Thoracic aorta (tissue), 2 donors: ENCODE data around the gene SNU13. TPM values are rescaled to one million over a fixed set of nuclear protein-coding genes. Genes with fewer than 3 reads are reported as not detected.

Experiments used
- ATAC-seq: fragments of 150-250 bp; one replicate; pipeline ENCODE4 v1.8.0; 2017; ENCODE audit warnings: low read depth; ENCODE audit not compliant: insufficient number of reproducible peaks, low FRiP score
- DNase-seq: peaks from one replicate; pipeline ENCODE4 v3.0.0-alpha.2; 2020; ENCODE audit warnings: low spot score
- H3K27ac ChIP-seq, 2 donors: fragments of 200-600 bp; sonication (generic); 1 replicate in 1 of 2; 2 replicates in 1 of 2; pipeline ENCODE4 v1.5.1; 2016; ENCODE audit warnings: mild to moderate bottlenecking in 2 of 2, moderate library complexity in 2 of 2
- H3K27me3 ChIP-seq: fragments of 200-600 bp; sonication (generic); replicated peaks from 2 replicates; pipeline ENCODE4 v1.6.0; 2016; ENCODE audit warnings: mild to moderate bottlenecking; ENCODE audit not compliant: insufficient read depth
- H3K36me3 ChIP-seq: fragments of 200-600 bp; sonication (generic); one replicate; pipeline ENCODE4 v1.5.1; 2016
- H3K4me1 ChIP-seq, 2 donors: fragments of 200-600 bp; sonication (generic); 1 replicate in 1 of 2; 2 replicates in 1 of 2; pipeline versions ENCODE4 v1.5.1 to v1.6.0; 2016; ENCODE audit warnings: low read depth in 2 of 2, mild to moderate bottlenecking in 1 of 2; ENCODE audit not compliant: control insufficient read depth in 1 of 2
- H3K4me3 ChIP-seq: fragments of 200-600 bp; sonication (generic); 2 replicates; pipeline ENCODE4 v1.5.1; 2016; ENCODE audit warnings: mild to moderate bottlenecking
- H3K9me3 ChIP-seq: fragments of 200-600 bp; sonication (generic); 2 replicates; pipeline ENCODE4 v1.5.1; 2016
- total RNA-seq, 2 donors: library from RNA; depleted of rRNA; stranded (reverse); fragments of >200 nt; gene quantifications; one replicate each; pipeline versions ENCODE4 v1.1.0 to v1.2.3, GENCODE V29; 2016
- TF ChIP-seq, protein P1 (sequence below): fragments of 200-600 bp; sonication (generic); IDR thresholded peaks from one replicate; pipeline ENCODE4 v1.5.1; 2019; ENCODE audit warnings: antibody characterized with exemption

SNU13 gene
- total RNA-seq, 2 donors from 2014 or later: 92.9 to 95.7 TPM

- TF ChIP-seq, protein P1, sequence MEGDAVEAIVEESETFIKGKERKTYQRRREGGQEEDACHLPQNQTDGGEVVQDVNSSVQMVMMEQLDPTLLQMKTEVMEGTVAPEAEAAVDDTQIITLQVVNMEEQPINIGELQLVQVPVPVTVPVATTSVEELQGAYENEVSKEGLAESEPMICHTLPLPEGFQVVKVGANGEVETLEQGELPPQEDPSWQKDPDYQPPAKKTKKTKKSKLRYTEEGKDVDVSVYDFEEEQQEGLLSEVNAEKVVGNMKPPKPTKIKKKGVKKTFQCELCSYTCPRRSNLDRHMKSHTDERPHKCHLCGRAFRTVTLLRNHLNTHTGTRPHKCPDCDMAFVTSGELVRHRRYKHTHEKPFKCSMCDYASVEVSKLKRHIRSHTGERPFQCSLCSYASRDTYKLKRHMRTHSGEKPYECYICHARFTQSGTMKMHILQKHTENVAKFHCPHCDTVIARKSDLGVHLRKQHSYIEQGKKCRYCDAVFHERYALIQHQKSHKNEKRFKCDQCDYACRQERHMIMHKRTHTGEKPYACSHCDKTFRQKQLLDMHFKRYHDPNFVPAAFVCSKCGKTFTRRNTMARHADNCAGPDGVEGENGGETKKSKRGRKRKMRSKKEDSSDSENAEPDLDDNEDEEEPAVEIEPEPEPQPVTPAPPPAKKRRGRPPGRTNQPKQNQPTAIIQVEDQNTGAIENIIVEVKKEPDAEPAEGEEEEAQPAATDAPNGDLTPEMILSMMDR: no peak
- DNase-seq: no peak
These were observed 6.4 kb downstream of the SNU13 start for GRCh38 chr22:41682033-41682807.

DNA sequence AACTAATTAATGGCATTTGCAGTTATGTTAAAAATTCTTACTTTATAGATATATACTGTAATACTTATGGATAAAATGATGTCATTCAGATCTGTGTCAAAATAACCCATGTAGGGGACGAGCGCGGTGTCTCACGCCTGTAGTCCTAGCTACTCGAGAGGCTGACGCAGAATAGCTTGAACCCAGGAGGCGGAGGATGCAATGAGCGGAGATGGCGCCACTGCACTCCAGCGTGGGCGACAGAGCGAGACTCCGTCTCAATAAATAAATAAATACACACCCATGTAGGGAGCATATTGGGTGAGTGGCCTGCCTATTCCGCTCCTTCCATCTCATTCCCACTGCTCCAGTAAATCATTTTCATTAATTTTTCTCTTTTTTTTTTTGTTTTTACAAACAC, 7.1 kb downstream of the SNU13 start:
- Histone ChIP-seq H3K9me3 (no peaks in the 10 kb centered on the region), H3K4me3 (peak overlapping the region; percentile 83), H3K27ac (peak overlapping the region in 1 of 2 donors; percentile 84), H3K36me3 (peaks cover 18% of the 10 kb centered on the region), H3K4me1 (peaks cover 0 to 4% of the 10 kb centered on the region in 2 donors), H3K27me3 (no peaks in the 10 kb centered on the region)
- no peak for ATAC-seq
- TF ChIP-seq, protein P1: no peak
- DNase-seq: no peak

More at GRCh38 chr22:41682033-41682807, 6.4 kb downstream of the SNU13 start:
- Histone ChIP-seq H3K9me3 (no peaks in the 10 kb centered on the region), H3K4me1 (peaks cover 3 to 9% of the 10 kb centered on the region in 2 donors), H3K4me3 (peak overlapping the region; percentile 83), H3K36me3 (peaks cover 18% of the 10 kb centered on the region), H3K27me3 (no peaks in the 10 kb centered on the region), H3K27ac (peak overlapping the region; percentile 84)
- ATAC-seq: peak; percentile 58

DNA sequence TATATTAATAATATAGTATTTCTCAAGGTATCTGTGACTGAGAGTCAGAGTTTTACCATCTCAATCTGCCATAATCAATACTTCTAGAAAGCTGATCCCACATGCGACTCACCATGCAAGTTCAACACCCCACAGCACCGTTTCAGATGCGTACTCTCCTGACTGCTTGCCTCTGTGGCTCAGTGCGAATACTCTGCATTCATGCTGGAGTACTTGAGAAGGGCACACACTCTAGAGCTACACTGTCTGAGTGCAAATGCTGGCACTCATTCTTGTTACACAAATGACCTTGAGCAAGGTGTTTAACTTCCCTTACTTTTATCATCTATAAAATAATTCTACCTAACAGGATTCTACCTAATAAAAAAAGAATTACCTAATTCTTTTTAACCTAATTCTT, 12.5 kb downstream of the SNU13 start:
- no peaks in the 10 kb centered on the region for H3K27me3 ChIP-seq
- ATAC-seq (no peak), DNase-seq (no peak)
- TF ChIP-seq, protein P1: no peak
- no peak overlapping the region for H3K4me3 ChIP-seq
- H3K9me3 ChIP-seq: no peaks in the 10 kb centered on the region
- peaks cover 28% of the 10 kb centered on the region for H3K36me3 ChIP-seq
- no peaks in the 10 kb centered on the region for H3K4me1 ChIP-seq
- H3K27ac ChIP-seq: no peak overlapping the region

DNA sequence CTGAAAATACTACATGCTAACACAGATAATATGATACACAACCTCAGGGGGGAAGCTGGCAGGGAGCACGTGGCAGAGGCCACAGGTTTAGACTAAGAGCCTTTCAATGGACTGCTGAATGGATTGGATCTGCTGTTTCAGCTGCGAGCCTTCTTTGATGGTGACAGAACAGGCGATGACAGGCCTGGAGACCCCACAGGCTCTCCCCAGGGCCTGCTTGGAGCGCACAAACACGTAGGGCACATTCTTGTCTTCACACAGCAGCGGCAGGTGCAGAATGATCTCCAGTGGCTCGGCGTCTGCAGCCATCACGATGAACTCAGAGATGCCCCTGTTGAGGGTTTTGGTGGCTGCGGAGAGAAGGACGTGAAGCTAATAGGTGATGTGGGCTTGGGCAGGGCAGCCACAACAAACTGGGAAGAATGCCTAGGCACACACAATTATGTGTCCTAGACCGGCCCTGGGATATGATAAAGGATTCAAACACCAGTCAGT, 13.8 kb downstream of the SNU13 start:
- H3K36me3 ChIP-seq: peaks cover 23% of the 10 kb centered on the region

More for the DNA sequence above, 13.8 kb downstream of the SNU13 start:
- DNase-seq (no peak), ATAC-seq (no peak)
- Histone ChIP-seq H3K27ac (no peak overlapping the region), H3K27me3 (no peaks in the 10 kb centered on the region), H3K4me1 (no peaks in the 10 kb centered on the region), H3K9me3 (no peaks in the 10 kb centered on the region), H3K4me3 (no peak overlapping the region)
- TF ChIP-seq, protein P1: no peak
